ENCODE data around the gene TM7SF3.
"Not testable (repeated sequence)": the region's sequence is repeated elsewhere in the genome, so short reads cannot be mapped to it uniquely, and the experiment has no call there.

Gene TM7SF3

DNA sequence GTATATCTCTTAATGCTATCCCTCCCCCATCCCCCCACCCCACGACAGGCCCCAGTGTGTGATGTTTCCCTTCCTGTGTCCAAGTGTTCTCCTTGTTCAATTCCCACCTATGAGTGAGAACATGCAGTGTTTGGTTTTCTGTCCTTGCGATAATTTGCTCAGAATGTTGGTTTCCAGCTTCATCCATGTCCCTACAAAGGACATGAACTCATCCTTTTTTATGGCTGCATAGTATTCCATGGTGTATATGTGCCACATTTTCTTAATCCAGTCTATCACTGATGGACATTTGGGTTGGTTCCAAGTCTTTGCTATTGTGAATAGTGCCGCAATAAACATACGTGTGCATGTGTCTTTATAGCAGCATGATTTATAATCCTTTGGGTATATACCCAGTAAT lies 26.5 kb upstream of the TM7SF3 start:
- H3K36me3 ChIP-seq (ENCODE audit: control insufficient read depth in 1 of 2, insufficient read depth in 2 of 2, low read length in 2 of 2); H3K4me1 ChIP-seq (ENCODE audit: control insufficient read depth in 1 of 2, insufficient read depth in 2 of 2, low read length in 2 of 2); H3K9me3 ChIP-seq (ENCODE audit: control insufficient read depth in 1 of 2, low read length in 2 of 2); H3K27ac ChIP-seq (ENCODE audit: low read length); H3K4me3 ChIP-seq (ENCODE audit: low read depth in 1 of 2, low read length in 2 of 2); H3K27me3 ChIP-seq (ENCODE audit: low read depth, low read length): not testable (repeated sequence)

GRCh38 chr12:27034607-27035293 lies 20.6 kb upstream of the TM7SF3 start:
- H3K36me3 ChIP-seq (ENCODE audit: control insufficient read depth in 1 of 2, insufficient read depth in 2 of 2, low read length in 2 of 2) = peaks cover 24 to 34% of the 10 kb centered on the region in 2 donors
- no peaks in the 10 kb centered on the region for H3K27me3 ChIP-seq (ENCODE audit: low read depth, low read length)
- H3K27ac ChIP-seq (ENCODE audit: low read length) = no peak overlapping the region
- no peaks in the 10 kb centered on the region for H3K9me3 ChIP-seq (ENCODE audit: control insufficient read depth in 1 of 2, low read length in 2 of 2)
- H3K4me3 ChIP-seq (ENCODE audit: low read depth in 1 of 2, low read length in 2 of 2) = no peak overlapping the region
- H3K4me1 ChIP-seq (ENCODE audit: control insufficient read depth in 1 of 2, insufficient read depth in 2 of 2, low read length in 2 of 2) = no peaks in the 10 kb centered on the region

DNA sequence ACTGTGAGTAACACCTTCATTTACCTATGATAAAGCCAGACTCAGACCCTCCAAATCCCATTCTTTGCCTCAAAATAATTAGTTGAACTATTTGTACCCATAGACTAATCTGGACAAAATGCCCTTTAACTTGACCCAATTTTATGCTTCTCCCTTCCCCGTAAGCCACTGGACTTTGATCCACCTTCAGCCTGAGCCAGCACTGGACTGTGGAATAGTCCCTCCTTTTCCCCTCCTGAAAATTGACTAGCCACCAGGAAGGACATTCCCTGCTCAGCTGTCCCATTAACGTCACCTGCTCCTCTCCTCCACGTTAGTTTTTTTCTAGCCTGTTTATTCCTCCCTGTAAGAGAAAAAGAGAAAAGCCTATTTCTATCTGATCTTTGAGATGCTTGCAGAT lies 18.5 kb upstream of the TM7SF3 start:
- peaks cover 43 to 54% of the 10 kb centered on the region in 2 donors for H3K36me3 ChIP-seq (ENCODE audit: control insufficient read depth in 1 of 2, insufficient read depth in 2 of 2, low read length in 2 of 2)

GRCh38 chr12:27031531-27031930 lies 17.3 kb upstream of the TM7SF3 start:
- Histone ChIP-seq H3K4me1 (ENCODE audit: control insufficient read depth in 1 of 2, insufficient read depth in 2 of 2, low read length in 2 of 2) (no peaks in the 10 kb centered on the region), H3K9me3 (ENCODE audit: control insufficient read depth in 1 of 2, low read length in 2 of 2) (no peaks in the 10 kb centered on the region), H3K4me3 (ENCODE audit: low read depth in 1 of 2, low read length in 2 of 2) (no peak overlapping the region), H3K27me3 (ENCODE audit: low read depth, low read length) (no peaks in the 10 kb centered on the region), H3K36me3 (ENCODE audit: control insufficient read depth in 1 of 2, insufficient read depth in 2 of 2, low read length in 2 of 2) (peaks cover 48 to 61% of the 10 kb centered on the region in 2 donors), H3K27ac (ENCODE audit: low read length) (no peak overlapping the region)

More for the DNA sequence above, 18.5 kb upstream of the TM7SF3 start:
- Histone ChIP-seq H3K27ac (ENCODE audit: low read length) (no peak overlapping the region), H3K4me3 (ENCODE audit: low read depth in 1 of 2, low read length in 2 of 2) (no peak overlapping the region), H3K27me3 (ENCODE audit: low read depth, low read length) (no peaks in the 10 kb centered on the region), H3K9me3 (ENCODE audit: control insufficient read depth in 1 of 2, low read length in 2 of 2) (no peaks in the 10 kb centered on the region), H3K4me1 (ENCODE audit: control insufficient read depth in 1 of 2, insufficient read depth in 2 of 2, low read length in 2 of 2) (no peaks in the 10 kb centered on the region)

GRCh38 chr12:27026257-27026656 lies 12.1 kb upstream of the TM7SF3 start:
- peaks cover 4 to 20% of the 10 kb centered on the region in 2 donors for H3K4me1 ChIP-seq (ENCODE audit: control insufficient read depth in 1 of 2, insufficient read depth in 2 of 2, low read length in 2 of 2)
- no peak overlapping the region for H3K4me3 ChIP-seq (ENCODE audit: low read depth in 1 of 2, low read length in 2 of 2)
- H3K9me3 ChIP-seq (ENCODE audit: control insufficient read depth in 1 of 2, low read length in 2 of 2) = no peaks in the 10 kb centered on the region
- H3K36me3 ChIP-seq (ENCODE audit: control insufficient read depth in 1 of 2, insufficient read depth in 2 of 2, low read length in 2 of 2) = peaks cover 28 to 45% of the 10 kb centered on the region in 2 donors
- H3K27ac ChIP-seq (ENCODE audit: low read length) = no peak overlapping the region
- no peaks in the 10 kb centered on the region for H3K27me3 ChIP-seq (ENCODE audit: low read depth, low read length)

GRCh38 chr12:27025116-27025515 lies 10.9 kb upstream of the TM7SF3 start:
- Histone ChIP-seq H3K4me1 (ENCODE audit: control insufficient read depth in 1 of 2, insufficient read depth in 2 of 2, low read length in 2 of 2) (peaks cover 4 to 20% of the 10 kb centered on the region in 2 donors), H3K4me3 (ENCODE audit: low read depth in 1 of 2, low read length in 2 of 2) (no peak overlapping the region), H3K27me3 (ENCODE audit: low read depth, low read length) (no peaks in the 10 kb centered on the region), H3K36me3 (ENCODE audit: control insufficient read depth in 1 of 2, insufficient read depth in 2 of 2, low read length in 2 of 2) (peaks cover 25 to 35% of the 10 kb centered on the region in 2 donors), H3K27ac (ENCODE audit: low read length) (no peak overlapping the region), H3K9me3 (ENCODE audit: control insufficient read depth in 1 of 2, low read length in 2 of 2) (no peaks in the 10 kb centered on the region)

DNA sequence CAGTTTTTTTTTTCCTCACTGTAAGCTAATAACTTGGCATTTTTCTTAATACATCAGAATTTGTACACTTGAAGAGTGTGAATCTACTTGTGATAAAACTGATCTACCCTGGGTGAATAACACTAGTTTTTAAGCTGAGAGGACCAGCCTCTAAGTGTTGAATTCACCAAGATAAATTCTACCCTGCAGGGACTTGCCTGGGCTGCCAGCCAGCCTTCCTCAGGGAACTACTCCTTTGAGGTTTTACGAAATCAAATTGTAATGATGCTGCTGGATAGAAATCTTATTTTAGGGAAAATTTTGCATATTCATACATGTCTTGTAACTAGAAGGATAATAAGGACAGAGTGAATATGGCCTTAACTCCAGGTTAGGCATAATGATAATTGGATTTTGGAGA lies 10.1 kb upstream of the TM7SF3 start:
- H3K27me3 ChIP-seq (ENCODE audit: low read depth, low read length) = no peaks in the 10 kb centered on the region
- H3K27ac ChIP-seq (ENCODE audit: low read length) = no peak overlapping the region
- no peak overlapping the region for H3K4me3 ChIP-seq (ENCODE audit: low read depth in 1 of 2, low read length in 2 of 2)
- peaks cover 20 to 27% of the 10 kb centered on the region in 2 donors for H3K36me3 ChIP-seq (ENCODE audit: control insufficient read depth in 1 of 2, insufficient read depth in 2 of 2, low read length in 2 of 2)
- peaks cover 4 to 20% of the 10 kb centered on the region in 2 donors for H3K4me1 ChIP-seq (ENCODE audit: control insufficient read depth in 1 of 2, insufficient read depth in 2 of 2, low read length in 2 of 2)
- no peaks in the 10 kb centered on the region for H3K9me3 ChIP-seq (ENCODE audit: control insufficient read depth in 1 of 2, low read length in 2 of 2)

- Histone ChIP-seq H3K27ac (ENCODE audit: low read length) (no peak overlapping the region), H3K9me3 (ENCODE audit: control insufficient read depth in 1 of 2, low read length in 2 of 2) (no peaks in the 10 kb centered on the region), H3K4me1 (ENCODE audit: control insufficient read depth in 1 of 2, insufficient read depth in 2 of 2, low read length in 2 of 2) (peaks cover 4 to 20% of the 10 kb centered on the region in 2 donors), H3K36me3 (ENCODE audit: control insufficient read depth in 1 of 2, insufficient read depth in 2 of 2, low read length in 2 of 2) (peaks cover 0 to 5% of the 10 kb centered on the region in 2 donors), H3K4me3 (ENCODE audit: low read depth in 1 of 2, low read length in 2 of 2) (no peak overlapping the region), H3K27me3 (ENCODE audit: low read depth, low read length) (no peaks in the 10 kb centered on the region)
These were observed 6.6 kb upstream of the TM7SF3 start for GRCh38 chr12:27020761-27021160.

DNA sequence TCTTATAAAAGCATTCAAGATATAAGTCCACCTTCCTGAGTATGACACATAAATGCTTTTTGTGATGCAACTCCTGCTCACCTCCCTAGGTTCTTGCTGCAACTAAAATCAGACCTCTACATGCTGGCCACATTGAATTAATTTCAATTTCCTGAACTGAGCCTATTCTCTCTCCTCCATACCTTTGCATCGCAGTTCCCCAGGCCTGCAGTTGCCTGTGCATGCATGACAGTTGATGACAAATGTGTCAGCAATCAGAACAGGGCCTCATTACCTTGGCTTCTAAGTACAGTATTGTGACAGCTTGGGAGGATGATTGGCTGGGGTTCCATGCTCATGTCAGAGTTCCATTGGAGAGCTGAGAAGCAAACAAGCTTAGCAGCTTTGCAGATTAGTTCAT lies 3.9 kb upstream of the TM7SF3 start:
- Histone ChIP-seq H3K27me3 (ENCODE audit: low read depth, low read length) (no peaks in the 10 kb centered on the region), H3K27ac (ENCODE audit: low read length) (no peak overlapping the region), H3K36me3 (ENCODE audit: control insufficient read depth in 1 of 2, insufficient read depth in 2 of 2, low read length in 2 of 2) (peaks cover 0 to 10% of the 10 kb centered on the region in 2 donors), H3K9me3 (ENCODE audit: control insufficient read depth in 1 of 2, low read length in 2 of 2) (no peaks in the 10 kb centered on the region), H3K4me1 (ENCODE audit: control insufficient read depth in 1 of 2, insufficient read depth in 2 of 2, low read length in 2 of 2) (peaks cover 13 to 14% of the 10 kb centered on the region in 2 donors), H3K4me3 (ENCODE audit: low read depth in 1 of 2, low read length in 2 of 2) (no peak overlapping the region)

DNA sequence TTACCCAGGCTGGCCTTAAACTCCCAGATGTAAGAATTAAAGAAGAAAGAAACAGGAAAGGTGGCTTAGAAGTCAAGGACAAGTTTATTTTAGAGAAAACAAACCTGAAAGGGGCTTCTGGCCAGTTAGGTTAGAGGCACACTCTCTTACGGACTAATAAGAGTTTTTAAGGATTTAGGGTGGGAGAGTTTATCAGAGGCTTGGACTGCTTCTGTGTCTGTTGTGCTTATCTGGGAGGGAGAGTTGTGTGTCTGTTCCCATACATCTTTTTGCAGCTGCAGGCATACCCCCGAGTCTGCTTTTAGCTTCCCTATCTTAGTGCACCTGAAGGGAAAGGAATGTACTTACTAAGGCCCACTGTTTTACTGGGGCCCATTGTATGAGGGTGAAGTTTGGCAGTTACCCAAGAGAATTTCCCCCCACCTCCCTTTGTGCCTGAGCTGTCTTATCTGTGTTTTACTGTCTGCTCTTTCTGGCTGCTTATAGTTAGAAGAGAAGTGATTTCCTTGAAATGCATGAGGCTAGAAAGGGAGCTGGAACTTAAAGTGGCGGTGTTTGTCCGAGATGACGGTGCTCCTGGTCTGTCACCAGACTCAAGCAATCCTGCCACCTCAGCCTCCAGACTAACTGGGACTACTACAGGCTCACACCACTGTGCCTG lies 3.1 kb upstream of the TM7SF3 start:
- not testable (repeated sequence) for H3K27ac ChIP-seq (ENCODE audit: low read length); H3K27me3 ChIP-seq (ENCODE audit: low read depth, low read length); H3K9me3 ChIP-seq (ENCODE audit: control insufficient read depth in 1 of 2, low read length in 2 of 2); H3K4me3 ChIP-seq (ENCODE audit: low read depth in 1 of 2, low read length in 2 of 2); H3K36me3 ChIP-seq (ENCODE audit: control insufficient read depth in 1 of 2, insufficient read depth in 2 of 2, low read length in 2 of 2)
- peaks cover 16 to 21% of the 10 kb centered on the region in 2 donors for H3K4me1 ChIP-seq (ENCODE audit: control insufficient read depth in 1 of 2, insufficient read depth in 2 of 2, low read length in 2 of 2)

GRCh38 chr12:27015730-27016076 lies 1.5 kb upstream of the TM7SF3 start:
- H3K9me3 ChIP-seq (ENCODE audit: control insufficient read depth in 1 of 2, low read length in 2 of 2) = no peaks in the 10 kb centered on the region
- peaks cover 20 to 31% of the 10 kb centered on the region in 2 donors for H3K4me1 ChIP-seq (ENCODE audit: control insufficient read depth in 1 of 2, insufficient read depth in 2 of 2, low read length in 2 of 2)
- H3K27ac ChIP-seq (ENCODE audit: low read length) = peak overlapping the region; percentile 89
- H3K36me3 ChIP-seq (ENCODE audit: control insufficient read depth in 1 of 2, insufficient read depth in 2 of 2, low read length in 2 of 2) = peaks cover 0 to 5% of the 10 kb centered on the region in 2 donors
- no peaks in the 10 kb centered on the region for H3K27me3 ChIP-seq (ENCODE audit: low read depth, low read length)
- no peak overlapping the region for H3K4me3 ChIP-seq (ENCODE audit: low read depth in 1 of 2, low read length in 2 of 2)

Data from muscle layer of duodenum (tissue), 2 donors.